GM18951 (cell line): Measurements from ENCODE around the gene PIK3R1.

Experiments
- POLR2A ChIP-seq: IDR thresholded peaks from 4 replicates; pipeline ENCODE4 v1.6.1; 2011; ENCODE audit warnings: mild to moderate bottlenecking; ENCODE audit not compliant: insufficient read length, insufficient read depth; ENCODE audit errors: extremely low read depth
- in situ Hi-C: fragments of 300-500 bp; cut with MboI; formaldehyde crosslinking; loops from one replicate; pipeline ENCODE4 v1.12.0; 2022; ENCODE audit warnings: low sequenced_read_pairs, mixed read lengths, inconsistent platforms; ENCODE audit not compliant: unreplicated experiment

Gene PIK3R1

GRCh38 chr5:68214482-68215207, 911 bp upstream of the PIK3R1 start:
- TF ChIP-seq POLR2A, result no peak
- in situ Hi-C loops, result no loop called here

- no peak for TF ChIP-seq POLR2A
- in situ Hi-C loops, result no loop called here
Observed at GRCh38 chr5:68215898-68216244, 315 bp downstream of the PIK3R1 start.

GRCh38 chr5:68216245-68217046, 890 bp downstream of the PIK3R1 start:
- TF ChIP-seq POLR2A, result peak; percentile 34
- in situ Hi-C loops, result no loop called here

- in situ Hi-C loops, result no loop called here
- no peak for TF ChIP-seq POLR2A
Observed at GRCh38 chr5:68217047-68217355, 1.4 kb downstream of the PIK3R1 start.

- no peak for TF ChIP-seq POLR2A
- in situ Hi-C loops, result no loop called here
Observed at GRCh38 chr5:68217528-68217927, 2.0 kb downstream of the PIK3R1 start.

GRCh38 chr5:68219161-68219816, 3.7 kb downstream of the PIK3R1 start:
- in situ Hi-C loops, result no loop called here
- no peak for TF ChIP-seq POLR2A

- TF ChIP-seq POLR2A, result no peak
- in situ Hi-C loops, result no loop called here
Observed at GRCh38 chr5:68220260-68220659, 4.7 kb downstream of the PIK3R1 start.

GRCh38 chr5:68220914-68221313, 5.4 kb downstream of the PIK3R1 start:
- in situ Hi-C loops, result no loop called here
- no peak for TF ChIP-seq POLR2A

GRCh38 chr5:68221488-68221887, 5.9 kb downstream of the PIK3R1 start:
- in situ Hi-C loops, result no loop called here

GRCh38 chr5:68222310-68222709, 6.8 kb downstream of the PIK3R1 start:
- in situ Hi-C loops, result no loop called here
- no peak for TF ChIP-seq POLR2A

More at GRCh38 chr5:68221488-68221887, 5.9 kb downstream of the PIK3R1 start:
- TF ChIP-seq POLR2A, result no peak

GRCh38 chr5:68222824-68223354, 7.3 kb downstream of the PIK3R1 start:
- no peak for TF ChIP-seq POLR2A
- in situ Hi-C loops, result no loop called here

- TF ChIP-seq POLR2A, result no peak
- in situ Hi-C loops, result no loop called here
Observed at GRCh38 chr5:68223904-68224303, 8.3 kb downstream of the PIK3R1 start.

- in situ Hi-C loops, result no loop called here
- TF ChIP-seq POLR2A, result no peak
Observed at GRCh38 chr5:68224509-68225187, 9.1 kb downstream of the PIK3R1 start.
